ENCODE data around the gene DHX38. TPM values are rescaled to one million over a fixed set of nuclear protein-coding genes. Genes with fewer than 3 reads are reported as not detected.

The DHX38 gene
- total and polyA plus RNA-seq, 5 donors: 27.7 to 45.9 (median 41.5) TPM

Other genes starting within 250 kb of the DHX38 start
- 10 to 100 TPM; 16.2 to 20.1 (median 17.1) TPM for gene ATXN1L, start 247.9 kb upstream of the DHX38 start, total RNA-seq
- gene ATXN1L, start 247.9 kb upstream of the DHX38 start, polyA plus RNA-seq: 8.7 TPM
- gene ZNF821, start 209.7 kb upstream of the DHX38 start, total RNA-seq: 1 to 10 TPM; 6.3 to 8.5 (median 6.9) TPM
- gene ZNF821, start 209.7 kb upstream of the DHX38 start, polyA plus RNA-seq: 5.0 TPM
- gene IST1, start 198.3 kb upstream of the DHX38 start, total RNA-seq: 100 to 1,000 TPM; 128 to 148 (median 139) TPM
- gene IST1, start 198.3 kb upstream of the DHX38 start, polyA plus RNA-seq: 89.5 TPM
- 1 to 10 TPM in 1 of 4 donors, under 1 TPM in 3; 0.26 to 1.1 (median 0.44) TPM for gene PKD1L3, start 93.4 kb upstream of the DHX38 start, total RNA-seq
- gene PKD1L3, start 93.4 kb upstream of the DHX38 start, polyA plus RNA-seq: 0.18 TPM
- 10 to 100 TPM; 44.1 to 55.7 (median 47.4) TPM for gene DHODH, start 85.1 kb upstream of the DHX38 start, total RNA-seq
- 38.9 TPM for gene DHODH, start 85.1 kb upstream of the DHX38 start, polyA plus RNA-seq
- gene HP, start 39.3 kb upstream of the DHX38 start, total RNA-seq: 100 to 1,000 TPM in 1 of 4 donors, 10 to 100 TPM in 2, 1 to 10 TPM in 1; 3.1 to 103 (median 36.3) TPM
- gene HP, start 39.3 kb upstream of the DHX38 start, polyA plus RNA-seq: 13.2 TPM
- 10 to 100 TPM; 13.2 to 25.3 (median 15.8) TPM for gene HPR, start 30.6 kb upstream of the DHX38 start, total RNA-seq
- gene HPR, start 30.6 kb upstream of the DHX38 start, polyA plus RNA-seq: 38.7 TPM
- gene TXNL4B, start 227 bp upstream of the DHX38 start, total RNA-seq: 1 to 10 TPM; 4.5 to 7.9 (median 5.4) TPM
- gene TXNL4B, start 227 bp upstream of the DHX38 start, polyA plus RNA-seq: 5.0 TPM
- gene PMFBP1, start 78.3 kb downstream of the DHX38 start, total RNA-seq: under 1 TPM in 3 of 4 donors, not detected in 1; 0.42 to 0.51 (median 0.44) TPM
- gene PMFBP1, start 78.3 kb downstream of the DHX38 start, polyA plus RNA-seq: 0.38 TPM